T-helper 9 cell (primary cell): ENCODE data around the gene ZNF575.
A peak's percentile ranks its signal among the peaks of the same experiment; 100 is the strongest.
"Not testable (repeated sequence)": the region's sequence is repeated elsewhere in the genome, so short reads cannot be mapped to it uniquely, and the experiment has no call there.

Experiments used
- DNase-seq: peaks from one replicate; pipeline ENCODE4 v3.0.0-alpha.2; 2020

The ZNF575 gene

DNA sequence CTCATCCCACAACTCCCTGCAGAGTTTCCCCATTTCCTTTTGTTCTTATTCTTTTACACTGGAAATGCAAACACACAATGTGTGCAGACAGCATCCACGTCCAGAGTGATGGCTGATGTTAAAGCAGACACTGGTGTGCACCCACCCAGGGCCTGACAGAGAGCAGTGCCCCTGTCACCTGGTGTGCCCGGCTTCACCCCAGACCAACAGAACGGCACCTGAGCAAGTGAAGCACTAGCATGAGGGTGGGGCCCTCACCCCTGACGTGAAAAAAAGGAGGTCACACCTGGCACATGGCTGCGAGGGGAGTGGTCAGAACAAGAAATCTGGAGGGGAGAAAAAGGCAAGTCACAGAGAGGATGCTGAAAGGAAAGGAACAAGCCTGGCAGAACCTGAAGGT lies 12.3 kb downstream of the ZNF575 start:
- DNase-seq, result no peak

DNA sequence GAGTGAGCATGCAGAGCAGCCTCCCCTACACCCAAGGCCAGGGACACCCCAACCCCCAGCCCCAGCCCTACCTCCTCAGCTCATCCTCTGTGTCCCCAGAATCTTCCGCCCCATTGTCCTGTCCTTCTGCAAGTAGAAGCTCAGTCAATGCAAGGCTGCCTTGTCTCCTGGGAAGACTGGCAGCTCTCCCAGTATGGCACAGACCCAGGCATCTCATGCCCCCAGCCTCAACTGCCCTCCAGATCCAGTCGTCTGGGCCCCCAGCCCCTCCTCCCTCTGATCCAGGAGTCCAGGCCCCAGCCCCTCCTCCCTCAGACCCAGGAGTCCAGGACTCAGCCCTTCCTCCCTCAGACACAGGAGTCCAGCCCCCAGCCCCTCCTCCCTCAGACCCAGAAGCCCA lies 13.0 kb downstream of the ZNF575 start:
- no peak for DNase-seq

DNA sequence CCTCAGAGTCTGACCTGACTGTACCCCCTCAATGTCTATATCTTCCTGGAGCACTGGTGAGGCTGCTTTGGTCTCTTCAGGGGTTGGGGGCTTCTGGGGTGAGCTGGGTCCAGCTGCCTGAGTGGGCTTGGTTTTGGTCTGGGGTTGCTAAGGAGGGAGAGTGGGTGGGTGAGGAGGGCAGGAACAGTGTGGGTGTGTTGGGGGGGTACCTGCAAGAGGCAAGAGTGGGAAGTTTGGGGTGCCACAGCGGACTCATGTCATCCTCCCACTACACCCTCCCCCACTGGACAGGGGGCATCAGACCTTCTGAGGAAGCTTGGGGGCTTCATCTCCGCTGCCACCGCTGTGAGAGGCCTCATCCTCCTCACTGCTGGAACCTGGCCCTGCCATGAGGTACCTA lies 13.6 kb downstream of the ZNF575 start:
- no peak for DNase-seq

DNA sequence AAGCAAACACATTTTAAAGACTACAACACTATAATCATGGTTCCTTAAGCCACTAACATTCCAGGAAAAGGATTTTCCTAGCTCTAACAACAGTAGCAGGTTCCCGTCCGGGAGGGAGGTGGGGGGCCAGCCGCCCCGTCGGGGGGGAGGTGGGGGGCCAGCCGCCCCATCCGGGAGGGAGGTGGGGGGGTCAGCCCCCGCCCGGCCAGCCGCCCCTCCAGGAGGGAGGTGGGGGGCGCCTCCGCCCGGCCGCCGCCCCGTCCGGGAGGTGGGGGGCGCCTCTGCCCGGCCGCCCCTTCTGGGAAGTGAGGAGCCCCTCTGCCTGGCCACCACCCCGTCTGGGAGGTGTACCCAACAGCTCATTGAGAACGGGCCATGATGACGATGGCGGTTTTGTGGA lies 14.9 kb downstream of the ZNF575 start:
- not testable (repeated sequence) for DNase-seq

DNA sequence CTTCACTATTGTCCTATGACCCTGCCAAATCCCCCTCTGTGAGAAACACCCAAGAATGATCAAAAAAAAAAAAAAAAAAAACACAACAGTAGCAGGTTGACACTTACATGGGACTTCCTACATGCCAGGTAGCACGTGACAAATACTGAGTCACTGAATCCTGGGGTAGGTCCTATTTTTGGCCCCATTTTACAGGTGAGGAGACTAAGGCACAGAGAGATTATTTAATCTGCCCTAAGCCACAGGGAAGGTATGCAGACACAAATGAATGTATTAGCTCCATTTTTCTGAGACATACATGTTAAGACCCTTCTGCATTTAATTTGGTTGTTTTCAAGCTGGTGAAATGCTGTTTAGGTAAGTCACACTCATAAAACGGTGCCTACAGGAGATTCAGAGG lies 15.7 kb downstream of the ZNF575 start:
- no peak for DNase-seq

DNA sequence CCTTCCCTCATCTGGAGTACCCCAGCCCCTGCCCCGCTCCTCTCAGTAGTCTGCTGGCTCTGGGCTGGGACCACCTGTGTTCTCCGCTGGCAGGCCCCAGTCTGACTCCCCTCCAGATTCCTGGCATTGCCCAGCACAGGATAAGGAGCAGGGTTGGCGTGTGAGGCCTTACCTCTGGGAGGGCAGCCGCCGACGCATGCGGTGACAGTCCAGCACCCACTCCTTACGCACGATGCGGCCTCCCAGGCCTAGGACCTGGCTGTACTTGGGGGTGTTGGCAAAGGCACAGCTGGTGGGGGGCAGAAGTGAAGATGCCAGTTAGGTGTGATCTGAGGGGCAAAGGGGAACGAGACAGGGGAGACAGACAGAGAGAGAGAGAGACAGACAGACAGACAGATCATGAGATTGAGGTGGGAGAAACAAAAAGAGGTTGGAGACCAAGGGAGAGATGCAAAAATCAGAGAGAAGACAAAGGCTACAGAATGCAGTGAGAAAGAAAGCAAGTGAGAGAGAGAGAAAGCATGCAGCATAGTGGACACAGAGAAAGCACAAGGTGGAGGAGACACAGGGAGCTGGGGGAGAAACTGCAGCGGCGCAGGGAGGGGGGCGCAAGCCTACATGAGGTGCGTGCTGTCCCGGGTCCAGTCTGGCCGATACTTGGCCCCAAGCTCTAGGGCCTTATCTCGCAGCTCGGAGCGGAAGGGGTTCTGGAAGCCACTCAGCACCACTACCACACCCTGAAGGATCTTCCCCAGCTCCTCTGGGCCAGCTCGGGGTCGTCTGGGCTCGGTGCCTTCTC lies 18.6 kb downstream of the ZNF575 start:
- no peak for DNase-seq

DNA sequence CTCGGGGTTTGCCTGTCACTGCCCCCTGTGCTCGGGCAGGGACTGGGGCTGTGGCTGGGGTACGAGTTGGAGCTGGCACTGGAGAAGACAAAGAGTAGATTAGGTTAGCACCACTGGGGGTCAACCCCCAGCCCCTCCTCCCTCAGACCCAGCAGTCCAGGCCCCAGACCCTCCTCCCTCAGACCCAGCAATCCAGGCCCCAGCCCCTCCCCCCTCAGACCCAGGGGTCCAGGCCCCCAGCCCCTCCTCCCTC lies 19.1 kb downstream of the ZNF575 start:
- no peak for DNase-seq

DNA sequence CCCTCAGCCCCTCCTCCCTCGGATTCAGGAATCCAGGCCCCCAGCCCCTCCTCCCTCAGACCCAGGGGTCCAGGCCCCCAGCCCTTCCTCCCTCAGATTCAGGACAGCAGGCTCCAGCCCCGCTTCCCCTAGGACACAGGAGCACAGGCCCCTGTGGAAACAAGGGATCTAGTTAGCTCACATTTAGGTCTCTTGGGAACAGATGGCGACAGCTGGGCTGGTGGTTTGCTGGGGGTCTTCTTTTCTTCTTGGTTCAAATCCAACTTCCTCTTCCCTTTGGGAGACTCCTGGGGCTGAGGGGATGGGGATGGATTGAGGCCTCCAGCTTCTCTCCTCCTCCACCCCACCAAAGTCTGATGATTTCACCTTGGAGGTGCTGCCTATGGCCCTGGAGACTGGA lies 19.6 kb downstream of the ZNF575 start:
- DNase-seq, result no peak

DNA sequence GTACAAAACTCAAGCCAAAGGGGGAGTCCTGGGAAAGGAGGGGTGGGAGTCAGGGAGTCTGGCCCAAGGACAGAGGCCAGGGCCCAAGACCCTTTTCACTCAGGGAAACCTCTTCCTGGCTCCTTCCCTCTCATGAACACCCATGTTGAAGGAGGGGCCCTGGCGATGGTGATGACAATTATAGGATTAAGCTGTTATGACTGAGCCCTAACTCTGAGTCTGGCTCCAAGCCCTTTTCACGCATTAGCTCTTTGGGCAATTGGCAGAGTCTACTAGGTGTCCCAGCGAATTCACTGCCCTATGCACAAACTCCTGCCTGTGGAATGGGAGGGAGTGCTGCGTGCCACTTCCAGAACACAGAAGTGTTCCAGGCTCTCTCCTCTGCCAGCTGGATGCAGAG lies 20.7 kb downstream of the ZNF575 start:
- no peak for DNase-seq

DNA sequence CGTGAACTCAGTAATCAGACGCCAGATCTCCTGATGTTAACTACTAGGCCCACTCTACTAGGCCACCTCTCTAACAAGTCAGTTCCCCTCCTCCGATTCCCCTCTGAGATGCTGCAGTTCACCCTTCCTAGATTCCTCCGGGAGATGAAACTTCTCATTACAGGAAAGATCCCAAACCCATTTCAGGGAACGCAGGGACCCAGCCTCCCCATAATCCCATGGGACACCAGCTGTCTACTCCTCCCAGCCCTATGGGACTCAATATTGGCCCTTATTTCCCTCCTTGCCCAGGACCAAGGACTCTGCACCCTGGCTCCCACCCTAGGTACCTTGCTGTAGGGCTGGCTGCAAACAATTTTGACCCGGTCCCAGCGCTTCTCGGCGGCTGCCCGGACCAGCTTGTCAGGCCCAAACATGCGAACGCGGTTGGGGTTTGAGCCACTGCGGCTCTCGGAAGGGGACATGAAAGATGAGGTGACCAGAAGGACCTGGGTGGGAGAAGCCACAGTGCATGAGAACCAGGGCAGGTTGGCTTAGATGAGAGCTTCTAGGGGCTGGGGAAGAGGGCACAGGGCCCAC lies 21.4 kb downstream of the ZNF575 start:
- no peak for DNase-seq

DNA sequence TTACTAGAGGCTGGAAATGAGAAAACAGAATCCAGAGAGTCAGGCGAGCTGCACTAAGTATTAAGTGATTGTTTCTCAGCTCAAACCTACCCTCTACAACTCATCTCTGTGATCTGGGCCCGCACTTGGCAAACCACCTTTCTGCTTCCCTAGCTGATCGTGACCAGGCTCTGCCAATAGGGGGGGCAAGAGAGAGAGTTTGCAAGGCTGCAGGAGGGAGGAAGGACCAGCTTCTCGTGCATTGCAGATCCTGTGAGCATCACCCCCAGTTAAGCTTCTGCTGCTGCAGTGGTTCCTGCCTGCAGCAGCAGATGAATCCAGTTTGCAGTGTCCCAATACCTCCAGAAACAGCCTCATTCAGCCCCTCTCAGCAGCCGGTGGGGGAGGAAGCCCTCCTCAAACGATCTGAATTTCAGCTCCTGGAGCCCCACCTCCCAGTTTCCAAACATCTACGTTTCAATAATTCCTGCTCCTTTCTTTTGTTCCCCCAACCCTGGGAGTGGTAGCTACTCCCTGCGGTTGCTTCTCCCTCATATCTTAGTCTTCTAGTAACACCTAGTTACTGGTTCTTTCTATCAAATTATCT lies 22.3 kb downstream of the ZNF575 start:
- DNase-seq, result peak; percentile 80

DNA sequence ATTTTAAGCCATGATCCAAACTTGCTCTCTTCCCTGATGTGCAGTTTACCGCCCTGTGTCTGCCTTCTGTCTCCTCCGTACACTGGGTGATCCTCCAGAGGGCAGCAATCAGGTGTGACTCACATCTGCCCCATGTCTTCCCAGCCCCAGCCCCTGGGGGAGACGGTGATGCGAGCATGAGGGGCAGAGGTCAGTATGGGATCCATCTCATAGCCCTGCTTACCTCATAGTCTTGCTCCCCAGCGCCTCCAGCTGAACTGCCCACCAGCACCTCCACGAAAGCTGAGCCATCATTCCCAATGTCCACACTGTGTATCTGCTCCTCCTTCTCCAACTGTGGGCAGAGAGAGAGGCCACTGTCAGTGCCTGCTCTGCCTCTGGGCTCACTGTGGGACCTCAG lies 27.7 kb downstream of the ZNF575 start:
- DNase-seq, result no peak

DNA sequence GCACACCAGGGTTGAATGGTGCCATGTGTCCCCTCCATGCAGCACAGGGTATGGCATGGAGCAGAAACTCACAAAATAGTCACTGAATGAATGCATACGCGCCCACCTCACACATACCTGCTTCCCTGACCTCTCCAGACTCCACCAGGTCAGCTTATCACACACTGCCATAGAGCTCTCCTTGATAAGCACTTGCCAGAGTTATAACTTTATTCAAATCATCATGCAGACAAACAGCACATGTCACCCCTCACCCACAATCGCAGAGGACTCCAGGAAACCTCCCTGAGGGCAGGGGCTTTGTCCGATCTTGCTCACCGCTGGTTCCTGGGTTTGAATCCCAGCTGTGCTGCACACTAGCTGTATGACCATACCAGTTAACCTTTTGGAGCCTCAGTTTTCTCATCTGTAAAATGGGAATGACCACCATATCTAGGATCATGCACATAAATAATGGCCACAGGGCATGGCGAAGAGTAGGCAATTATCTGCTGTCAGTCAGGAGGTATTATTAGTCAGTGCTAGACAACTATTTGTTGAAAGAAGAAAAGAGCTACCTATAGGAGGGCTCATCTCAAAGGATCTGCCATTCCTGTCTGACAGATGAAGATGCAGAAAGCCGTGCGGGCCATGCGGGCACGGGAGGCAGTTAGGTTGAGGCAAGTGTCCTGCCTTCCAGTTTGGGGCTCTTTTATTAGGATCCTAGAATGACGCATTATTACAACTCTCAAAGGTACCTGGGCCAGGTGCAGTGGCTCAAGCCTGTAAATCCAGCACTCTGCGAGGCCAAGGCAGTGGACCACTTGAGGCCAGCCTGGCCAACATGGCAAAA lies 28.4 kb downstream of the ZNF575 start:
- no peak for DNase-seq

DNA sequence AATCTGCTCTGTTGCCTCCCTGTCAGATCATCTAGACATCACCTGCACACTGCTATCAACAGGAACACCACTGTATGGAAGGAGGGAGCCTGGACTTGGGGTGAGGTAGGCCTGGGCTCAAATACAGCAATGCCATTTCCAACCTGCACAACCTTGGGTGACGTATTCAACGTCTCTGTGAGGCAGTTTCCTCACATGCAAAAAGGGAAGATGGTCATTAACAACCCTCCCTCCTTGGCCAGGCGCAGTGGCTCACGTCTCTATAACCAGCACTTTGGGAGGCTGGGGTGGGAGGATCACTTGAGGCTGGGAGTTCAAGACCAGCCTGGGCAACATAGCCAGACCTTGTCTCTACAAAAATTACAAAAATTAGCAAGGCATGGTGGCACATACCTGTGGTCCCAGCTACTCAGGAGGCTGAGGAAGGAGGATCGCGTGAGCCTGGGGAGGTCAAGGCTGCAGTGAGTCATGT lies 29.3 kb downstream of the ZNF575 start:
- no peak for DNase-seq

DNA sequence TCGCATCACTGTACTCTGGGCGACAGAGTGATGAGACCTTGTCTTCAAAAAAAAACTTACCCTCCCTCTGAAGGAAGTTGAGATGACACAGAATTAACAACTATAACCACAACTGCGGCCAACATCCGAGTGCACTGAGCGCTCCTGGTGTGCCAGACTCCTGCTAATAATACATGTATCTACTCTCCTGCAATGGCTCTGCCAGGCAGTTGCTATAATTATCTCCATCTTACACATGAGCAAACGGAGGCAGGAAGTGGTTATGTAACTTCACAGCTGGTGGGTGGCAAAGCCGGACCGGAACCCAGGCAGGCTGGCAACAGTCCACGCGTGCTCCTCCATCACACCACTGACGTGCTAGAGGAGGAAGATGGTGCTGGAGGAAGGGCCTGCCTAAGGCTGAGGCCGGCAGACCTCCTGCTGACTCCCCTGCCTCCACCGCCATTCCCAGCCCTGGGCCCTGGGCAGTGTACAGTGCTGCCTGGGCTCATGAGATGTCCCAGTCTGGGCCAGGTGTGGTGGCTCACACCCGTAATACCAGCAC lies 29.8 kb downstream of the ZNF575 start:
- DNase-seq, result peak; percentile 55

DNA sequence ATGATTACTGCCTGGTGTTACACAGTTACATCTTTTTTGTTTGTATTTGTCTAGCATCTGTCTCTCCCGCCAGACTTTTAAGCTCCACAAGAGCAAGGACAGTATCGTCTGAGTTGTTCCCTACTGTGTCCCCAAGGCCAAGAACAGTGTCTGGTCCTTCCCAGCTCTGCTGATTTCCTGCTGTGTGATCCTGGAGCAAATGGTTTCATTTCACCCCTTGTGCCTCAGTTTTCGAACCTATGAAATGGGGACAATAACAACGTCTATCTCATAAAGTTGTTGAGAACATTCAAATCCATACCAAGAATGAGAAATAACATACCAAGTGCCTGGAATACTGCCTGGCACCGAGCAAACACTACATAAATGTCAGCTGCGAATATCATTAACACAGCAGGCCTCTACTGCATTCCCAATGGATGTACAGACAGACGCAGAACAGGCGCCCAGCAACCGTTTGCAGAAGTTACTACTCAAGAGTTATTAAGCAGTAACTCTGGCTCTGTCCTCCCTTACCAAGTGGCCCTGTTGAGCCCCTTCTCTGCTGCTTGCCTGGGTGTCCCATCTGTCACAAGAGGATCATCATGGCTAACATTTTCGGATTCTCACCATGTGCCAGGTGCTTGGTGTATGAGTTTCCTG lies 30.9 kb downstream of the ZNF575 start:
- no peak for DNase-seq

DNA sequence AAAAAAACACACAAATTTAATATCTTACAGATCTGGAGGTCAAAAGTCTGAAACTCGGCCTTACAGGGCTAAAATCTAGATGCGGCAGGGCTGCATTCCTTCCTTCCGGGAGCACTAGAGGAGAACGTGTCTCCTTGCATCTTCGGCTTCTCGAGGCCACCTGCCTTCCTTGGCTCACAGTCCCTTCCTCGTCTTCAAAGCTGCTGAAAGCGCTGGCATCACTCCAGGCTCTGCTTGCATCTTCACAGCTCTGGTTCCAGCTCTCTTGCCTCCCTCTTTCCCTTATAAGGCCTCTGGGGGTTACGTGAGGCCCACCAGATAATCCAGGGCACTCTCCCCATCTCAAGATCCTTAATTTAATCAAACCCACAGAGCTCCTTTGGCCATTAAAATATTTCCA lies 31.8 kb downstream of the ZNF575 start:
- DNase-seq, result no peak

DNA sequence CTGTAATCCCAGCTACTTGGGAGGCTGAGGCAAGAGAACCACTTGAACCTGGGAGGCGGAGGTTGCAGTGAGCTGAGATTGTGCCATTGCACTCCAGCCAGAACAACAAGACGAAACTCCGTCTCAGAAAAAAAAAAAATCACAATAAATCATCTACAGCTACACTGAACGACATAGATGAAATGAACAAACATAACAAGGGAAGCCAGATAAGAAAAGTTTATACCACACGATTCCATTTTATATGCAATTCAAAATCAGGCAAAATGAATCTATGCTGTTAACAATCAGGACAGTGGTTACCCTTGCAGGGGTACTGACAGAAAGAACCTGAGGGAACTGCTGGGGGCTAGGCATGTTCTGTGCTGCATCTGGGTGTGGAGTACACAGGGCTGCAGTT lies 36.7 kb downstream of the ZNF575 start:
- DNase-seq, result no peak

DNA sequence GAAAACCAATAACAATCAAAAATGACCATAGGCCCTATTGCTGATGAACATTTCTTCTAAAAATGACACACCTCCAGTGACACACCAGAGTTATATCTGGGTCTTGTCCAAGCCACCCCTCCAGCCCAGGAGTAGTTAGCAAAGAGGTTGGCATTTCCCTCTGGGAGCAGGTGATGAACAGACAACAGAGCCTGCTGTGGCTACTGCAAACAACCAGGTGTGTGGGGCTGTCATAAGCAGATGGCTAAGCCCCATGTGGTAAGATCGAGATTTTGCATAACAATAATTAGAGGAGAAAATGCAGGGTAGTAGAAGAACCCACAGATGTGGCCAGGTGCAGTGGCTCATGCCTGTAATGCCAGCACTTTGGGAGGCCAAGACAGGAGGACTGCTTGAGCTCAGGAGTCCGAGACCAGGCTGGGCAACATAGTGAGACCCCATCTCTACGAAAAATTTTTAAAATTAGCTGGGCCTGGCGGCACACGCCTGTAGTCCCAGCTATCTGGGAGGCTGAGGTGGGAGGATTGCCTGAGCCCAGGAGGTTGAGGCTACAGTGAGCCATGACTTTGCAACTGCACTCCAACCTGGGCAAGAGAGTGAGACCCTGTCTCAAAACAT lies 37.3 kb downstream of the ZNF575 start:
- DNase-seq, result no peak

DNA sequence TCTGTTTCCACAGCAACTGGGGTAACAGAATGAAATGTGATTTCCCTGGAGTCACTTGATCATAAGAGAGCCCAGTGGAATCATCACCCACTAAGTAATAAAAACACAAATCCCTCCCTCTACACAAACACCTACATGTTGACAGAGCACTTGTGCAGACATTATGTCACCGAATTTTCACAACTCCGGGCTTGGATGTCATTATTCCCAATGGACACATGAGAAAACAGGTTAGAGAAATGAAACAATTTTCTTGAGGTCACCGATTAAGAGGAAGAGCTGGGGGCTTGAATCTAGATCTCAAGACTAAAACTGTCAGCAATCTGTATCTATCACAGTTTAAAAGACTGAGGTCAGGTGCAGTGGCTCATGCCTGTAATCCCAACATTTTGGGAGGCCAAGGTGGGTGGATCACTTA lies 39.2 kb downstream of the ZNF575 start:
- DNase-seq, result no peak

DNA sequence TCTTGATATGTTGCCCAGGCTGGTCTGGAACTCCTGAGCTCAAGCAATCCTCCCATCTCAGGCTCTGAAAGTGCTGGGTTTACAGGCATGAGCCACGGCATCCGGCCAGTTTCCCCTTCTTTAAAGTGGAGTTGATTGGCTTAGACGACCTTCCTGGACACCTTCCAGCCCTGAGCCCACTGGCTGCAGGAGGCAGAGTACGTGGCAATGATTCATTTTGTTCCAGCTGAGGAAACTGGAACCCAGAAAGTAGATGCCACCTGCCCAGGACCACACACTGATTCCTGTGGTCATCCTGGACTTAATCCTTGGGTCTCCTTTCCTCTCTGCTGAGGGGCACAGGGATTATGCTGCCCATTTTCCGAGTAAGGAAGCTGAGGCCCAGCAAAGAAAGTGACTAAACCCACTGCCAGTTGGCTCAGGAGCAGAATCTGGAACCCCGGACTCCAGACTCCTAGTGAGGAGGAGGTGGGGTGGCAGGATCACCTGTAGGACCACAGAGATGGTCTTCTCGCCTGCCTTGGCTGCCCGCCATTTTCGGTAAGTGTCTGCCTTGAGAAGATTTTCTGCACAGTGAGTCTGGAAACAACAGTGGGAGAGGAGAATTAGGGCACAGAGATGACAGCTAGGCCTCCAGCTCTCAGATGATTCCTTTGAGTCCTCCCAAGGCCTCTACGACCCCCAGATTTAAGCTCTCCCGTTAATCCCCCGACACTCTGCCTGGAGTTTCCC lies 41.6 kb downstream of the ZNF575 start:
- DNase-seq, result no peak
